MM.1S (cell line): ENCODE measurements around the gene CHST9.

Experiments
- EZH2 ChIP-seq: fragments of 300-600 bp; sonication (generic); optimal IDR thresholded peaks from 2 replicates; pipeline ENCODE3; 2017; ENCODE audit warnings: low read depth, mild to moderate bottlenecking, antibody characterized with exemption, low read length, mixed read lengths
- EZH2phosphoT487 ChIP-seq: fragments of 300-600 bp; sonication (generic); IDR thresholded peaks from 2 replicates; pipeline ENCODE4 v1.6.1; 2018; ENCODE audit warnings: antibody characterized with exemption, low read length
- TF ChIP-seq, protein P1 (sequence below): fragments of 300-600 bp; sonication (generic); IDR thresholded peaks from 2 replicates; pipeline ENCODE4 v1.5.1; 2016; ENCODE audit warnings: antibody characterized with exemption, low read length, mixed read lengths

DNA sequence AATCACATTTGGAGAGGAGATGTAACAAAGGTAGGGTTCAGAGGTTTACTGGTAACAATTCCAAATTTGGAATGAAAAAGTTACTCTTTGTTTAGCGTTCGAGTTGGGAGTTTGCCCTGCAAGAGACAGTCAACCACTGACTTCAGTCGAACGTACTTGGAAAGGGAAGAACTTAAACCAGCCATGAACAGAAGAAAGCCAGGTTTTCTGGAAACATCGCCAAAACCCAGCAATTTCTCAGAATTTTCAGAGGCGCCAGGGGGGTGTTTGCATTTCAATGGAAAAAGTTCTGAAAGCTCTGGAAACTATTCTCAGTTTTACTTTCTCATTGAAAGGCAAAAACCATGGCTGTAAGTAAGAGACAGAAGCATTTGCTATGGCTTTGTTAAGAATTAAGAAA is 291.1 kb downstream of the CHST9 start:
- TF ChIP-seq, protein P1, sequence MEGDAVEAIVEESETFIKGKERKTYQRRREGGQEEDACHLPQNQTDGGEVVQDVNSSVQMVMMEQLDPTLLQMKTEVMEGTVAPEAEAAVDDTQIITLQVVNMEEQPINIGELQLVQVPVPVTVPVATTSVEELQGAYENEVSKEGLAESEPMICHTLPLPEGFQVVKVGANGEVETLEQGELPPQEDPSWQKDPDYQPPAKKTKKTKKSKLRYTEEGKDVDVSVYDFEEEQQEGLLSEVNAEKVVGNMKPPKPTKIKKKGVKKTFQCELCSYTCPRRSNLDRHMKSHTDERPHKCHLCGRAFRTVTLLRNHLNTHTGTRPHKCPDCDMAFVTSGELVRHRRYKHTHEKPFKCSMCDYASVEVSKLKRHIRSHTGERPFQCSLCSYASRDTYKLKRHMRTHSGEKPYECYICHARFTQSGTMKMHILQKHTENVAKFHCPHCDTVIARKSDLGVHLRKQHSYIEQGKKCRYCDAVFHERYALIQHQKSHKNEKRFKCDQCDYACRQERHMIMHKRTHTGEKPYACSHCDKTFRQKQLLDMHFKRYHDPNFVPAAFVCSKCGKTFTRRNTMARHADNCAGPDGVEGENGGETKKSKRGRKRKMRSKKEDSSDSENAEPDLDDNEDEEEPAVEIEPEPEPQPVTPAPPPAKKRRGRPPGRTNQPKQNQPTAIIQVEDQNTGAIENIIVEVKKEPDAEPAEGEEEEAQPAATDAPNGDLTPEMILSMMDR, result no peak
- TF ChIP-seq EZH2 (no peak), EZH2phosphoT487 (no peak)
